GM23338 (cell line): ENCODE results near the gene PNPLA2. TPM values are rescaled to one million over a fixed set of nuclear protein-coding genes. Genes with fewer than 3 reads are reported as not detected.

ENCODE experiments used
- ATAC-seq: fragments of 200-7000 bp; cut with Tn5 transposase; 3 replicates; pipeline ENCODE4 v1.9.1; 2020
- DNase-seq: peaks from one replicate; pipeline ENCODE4 v3.0.0-alpha.2; 2015; ENCODE audit warnings: low spot score
- H2AFZ ChIP-seq: fragments of 200-600 bp; sonication (generic); 2 replicates; pipeline ENCODE4 v1.8.0; 2016; ENCODE audit warnings: antibody characterized with exemption, mild to moderate bottlenecking, moderate library complexity
- H3F3A ChIP-seq: fragments of 200-600 bp; sonication (generic); replicated peaks from 2 replicates; pipeline ENCODE4 v1.8.0; 2017; ENCODE audit warnings: antibody characterized with exemption, mixed run types, low read depth
- H3K27ac ChIP-seq: fragments of 200-600 bp; sonication (generic); 2 replicates; pipeline ENCODE4 v1.6.1; 2016; ENCODE audit warnings: low read depth
- H3K27me3 ChIP-seq: fragments of 200-600 bp; sonication (generic); 2 replicates; pipeline ENCODE4 v1.8.0; 2016; ENCODE audit warnings: mild to moderate bottlenecking, mixed run types, moderate library complexity; ENCODE audit not compliant: insufficient read depth
- H3K36me3 ChIP-seq: fragments of 200-600 bp; sonication (generic); 2 replicates; pipeline ENCODE4 v1.8.0; 2016; ENCODE audit warnings: mild to moderate bottlenecking; ENCODE audit not compliant: insufficient read depth
- H3K4me1 ChIP-seq: fragments of 200-600 bp; sonication (generic); 2 replicates; pipeline ENCODE4 v1.8.0; 2016; ENCODE audit warnings: mild to moderate bottlenecking, moderate library complexity; ENCODE audit not compliant: insufficient read depth
- H3K4me2 ChIP-seq: fragments of 200-600 bp; sonication (generic); 2 replicates; pipeline ENCODE4 v1.7.1; 2017; ENCODE audit warnings: mixed run types
- H3K4me3 ChIP-seq: fragments of 200-600 bp; sonication (generic); 2 replicates; pipeline ENCODE4 v1.6.1; 2016; ENCODE audit warnings: mixed run types
- H3K79me2 ChIP-seq: fragments of 200-600 bp; sonication (generic); replicated peaks from 2 replicates; pipeline ENCODE4 v1.8.0; 2017; ENCODE audit warnings: mild to moderate bottlenecking; ENCODE audit not compliant: insufficient read depth
- H3K9me2 ChIP-seq: fragments of 200-600 bp; sonication (generic); 2 replicates; pipeline ENCODE4 v1.8.0; 2017; ENCODE audit not compliant: insufficient read depth
- H4K20me1 ChIP-seq: fragments of 200-600 bp; sonication (generic); replicated peaks from 2 replicates; pipeline ENCODE4 v1.8.0; 2017; ENCODE audit warnings: mild to moderate bottlenecking; ENCODE audit not compliant: insufficient read depth
- H3K27ac Mint-ChIP-seq: 2 replicates; pipeline ENCODE4 v1.8.0; 2020; ENCODE audit warnings: inconsistent platforms, mild to moderate bottlenecking, moderate library complexity, mixed read lengths
- H3K27me3 Mint-ChIP-seq: 3 replicates; pipeline ENCODE4 v1.8.0; 2022; ENCODE audit warnings: low read depth, mild to moderate bottlenecking, moderate library complexity, mixed read lengths, inconsistent platforms; ENCODE audit not compliant: insufficient read depth, poor library complexity
- H3K36me3 Mint-ChIP-seq: 3 replicates; pipeline ENCODE4 v1.8.0; 2021; ENCODE audit warnings: low read depth, mild to moderate bottlenecking, inconsistent platforms, moderate library complexity, mixed read lengths
- H3K4me1 Mint-ChIP-seq: 3 replicates; pipeline ENCODE4 v1.8.0; 2020; ENCODE audit warnings: mild to moderate bottlenecking, inconsistent platforms, mixed read lengths
- H3K4me3 Mint-ChIP-seq: 3 replicates; pipeline ENCODE4 v1.8.0; 2021; ENCODE audit warnings: moderate library complexity, mild to moderate bottlenecking, inconsistent platforms, mixed read lengths
- H3K9me3 Mint-ChIP-seq: 3 replicates; pipeline ENCODE4 v1.8.0; 2020; ENCODE audit warnings: moderate library complexity, mild to moderate bottlenecking, inconsistent platforms, mixed read lengths
- CREB1 ChIP-seq: fragments of 250-450 bp; sonication (Bioruptor Pico); IDR thresholded peaks from 2 replicates; pipeline ENCODE4 v1.5.0; 2020; ENCODE audit warnings: low read depth, mild to moderate bottlenecking, moderate library complexity
- EZH2 ChIP-seq: fragments of 200-600 bp; sonication (generic); IDR thresholded peaks from one replicate; pipeline ENCODE4 v1.8.0; 2017; ENCODE audit warnings: antibody characterized with exemption, mild to moderate bottlenecking, low read depth; ENCODE audit not compliant: unreplicated experiment
- EZH2phosphoT487 ChIP-seq: fragments of 200-600 bp; sonication (generic); IDR thresholded peaks from one replicate; pipeline ENCODE4 v1.8.1; 2018; ENCODE audit warnings: antibody characterized with exemption; ENCODE audit not compliant: unreplicated experiment
- JUNB ChIP-seq: IDR thresholded peaks from one replicate; pipeline ENCODE4 v1.6.1; 2016; ENCODE audit warnings: antibody characterized with exemption; ENCODE audit not compliant: unreplicated experiment
- NANOG ChIP-seq: IDR thresholded peaks from 2 replicates; pipeline ENCODE4 v1.6.1; 2016; ENCODE audit warnings: antibody characterized with exemption, borderline replicate concordance
- POLR2AphosphoS5 ChIP-seq: IDR thresholded peaks from 2 replicates; pipeline ENCODE4 v1.6.1; 2016; ENCODE audit warnings: antibody characterized with exemption, low read depth
- REST ChIP-seq: IDR thresholded peaks from one replicate; pipeline ENCODE4 v1.6.1; 2018; ENCODE audit warnings: antibody characterized with exemption; ENCODE audit not compliant: unreplicated experiment
- STAT1 ChIP-seq: IDR thresholded peaks from one replicate; pipeline ENCODE4 v1.6.1; 2016; ENCODE audit warnings: antibody characterized with exemption; ENCODE audit not compliant: unreplicated experiment
- ZNF114 ChIP-seq: fragments of 250-450 bp; sonication (Bioruptor Pico); IDR thresholded peaks from 2 replicates; pipeline ENCODE4 v1.5.0; 2020; ENCODE audit warnings: mild to moderate bottlenecking, moderate library complexity
- ZNF331 ChIP-seq: fragments of 250-450 bp; sonication (Bioruptor Pico); IDR thresholded peaks from 2 replicates; pipeline ENCODE4 v1.5.0; 2020; ENCODE audit warnings: low read depth, mild to moderate bottlenecking, moderate library complexity
- ZNF462 ChIP-seq: fragments of 250-450 bp; sonication (Bioruptor Pico); IDR thresholded peaks from 2 replicates; pipeline ENCODE4 v1.5.0; 2020; ENCODE audit warnings: mild to moderate bottlenecking, moderate library complexity
- polyA plus RNA-seq: library from polyadenylated mRNA; unstranded; fragments of >200 nt; fragmentation: Nextera tagmentation; extraction: Ambion mirVana; gene quantifications from 2 replicates; pipeline ENCODE4 v1.2.1, GENCODE V29; 2016
- total RNA-seq: library from RNA; depleted of rRNA; stranded (reverse); fragments of >200 nt; shearing (Covaris generic); gene quantifications from 2 replicates; pipeline ENCODE4 v1.2.3, GENCODE V29; 2014
- TF ChIP-seq, protein P1 (sequence below): IDR thresholded peaks from 2 replicates; pipeline ENCODE4 v1.6.1; 2016; ENCODE audit warnings: antibody characterized with exemption
- TF ChIP-seq, protein P2 (sequence below), 2 experiments: fragments of 200-600 bp in 1 of 2; sonication (generic) in 1 of 2; conservative IDR thresholded peaks; 2 replicates each; pipeline versions ENCODE4 v1.5.1 to v1.6.1; 2016 to 2017; ENCODE audit warnings: antibody characterized with exemption in 2 of 2, low read depth in 2 of 2, mild to moderate bottlenecking in 2 of 2, moderate library complexity in 1 of 2

The PNPLA2 gene
- total and polyA plus RNA-seq, 2 experiments from 2014 or later = 31.1 to 45.6 TPM

DNA sequence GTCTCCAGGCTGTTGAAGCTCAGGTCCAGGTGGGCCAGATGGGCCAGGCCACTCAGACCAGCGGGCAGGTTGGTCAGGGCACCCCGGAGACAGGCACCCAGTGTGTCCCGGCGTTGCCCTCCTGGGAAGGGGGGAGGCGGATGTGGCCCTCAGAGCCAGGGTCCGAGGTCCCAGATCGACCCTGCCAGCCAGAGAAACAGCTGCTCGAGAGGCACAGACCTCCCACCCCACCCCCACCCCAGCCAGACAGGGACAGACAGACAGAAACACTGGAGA is 15.3 kb upstream of the PNPLA2 start:
- H3K4me2 ChIP-seq = no peak overlapping the region
- Mint-ChIP-seq H3K36me3 (peaks cover 2% of the 10 kb centered on the region; the same call in 1 of the 3 replicates), H3K27ac (no peak overlapping the region), H3K4me3 (peak overlapping the region; percentile 76; the same call in 1 of the 3 replicates), H3K27me3 (peaks cover 16% of the 10 kb centered on the region), H3K4me1 (peaks cover 7% of the 10 kb centered on the region; the same call in 2 of the 3 replicates), H3K9me3 (no peaks in the 10 kb centered on the region)
- no peaks in the 10 kb centered on the region for H3K27me3 ChIP-seq
- H3K4me1 ChIP-seq = peaks cover 7% of the 10 kb centered on the region; the same call in 1 of the 2 replicates
- no peak overlapping the region for H3K27ac ChIP-seq
- H3K4me3 ChIP-seq = no peak overlapping the region; the same call in 1 of the 2 replicates
- peaks cover 11% of the 10 kb centered on the region for H3K79me2 ChIP-seq
- ATAC-seq = no peak
- H4K20me1 ChIP-seq = no peaks in the 10 kb centered on the region
- H3K9me2 ChIP-seq = no peaks in the 10 kb centered on the region
- DNase-seq = no peak
- H3K36me3 ChIP-seq = no peaks in the 10 kb centered on the region
- peaks cover 24% of the 10 kb centered on the region; the same call in 1 of the 2 replicates for H3F3A ChIP-seq
- no peak overlapping the region for H2AFZ ChIP-seq
- no peak for TF ChIP-seq EZH2phosphoT487
- TF ChIP-seq, protein P1, sequence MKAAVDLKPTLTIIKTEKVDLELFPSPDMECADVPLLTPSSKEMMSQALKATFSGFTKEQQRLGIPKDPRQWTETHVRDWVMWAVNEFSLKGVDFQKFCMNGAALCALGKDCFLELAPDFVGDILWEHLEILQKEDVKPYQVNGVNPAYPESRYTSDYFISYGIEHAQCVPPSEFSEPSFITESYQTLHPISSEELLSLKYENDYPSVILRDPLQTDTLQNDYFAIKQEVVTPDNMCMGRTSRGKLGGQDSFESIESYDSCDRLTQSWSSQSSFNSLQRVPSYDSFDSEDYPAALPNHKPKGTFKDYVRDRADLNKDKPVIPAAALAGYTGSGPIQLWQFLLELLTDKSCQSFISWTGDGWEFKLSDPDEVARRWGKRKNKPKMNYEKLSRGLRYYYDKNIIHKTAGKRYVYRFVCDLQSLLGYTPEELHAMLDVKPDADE = no peak
- TF ChIP-seq ZNF331 (CRISPR knock-in tag) = no peak
- TF ChIP-seq ZNF462 = no peak
- TF ChIP-seq STAT1 = no peak
- TF ChIP-seq NANOG = no peak
- TF ChIP-seq, protein P2, sequence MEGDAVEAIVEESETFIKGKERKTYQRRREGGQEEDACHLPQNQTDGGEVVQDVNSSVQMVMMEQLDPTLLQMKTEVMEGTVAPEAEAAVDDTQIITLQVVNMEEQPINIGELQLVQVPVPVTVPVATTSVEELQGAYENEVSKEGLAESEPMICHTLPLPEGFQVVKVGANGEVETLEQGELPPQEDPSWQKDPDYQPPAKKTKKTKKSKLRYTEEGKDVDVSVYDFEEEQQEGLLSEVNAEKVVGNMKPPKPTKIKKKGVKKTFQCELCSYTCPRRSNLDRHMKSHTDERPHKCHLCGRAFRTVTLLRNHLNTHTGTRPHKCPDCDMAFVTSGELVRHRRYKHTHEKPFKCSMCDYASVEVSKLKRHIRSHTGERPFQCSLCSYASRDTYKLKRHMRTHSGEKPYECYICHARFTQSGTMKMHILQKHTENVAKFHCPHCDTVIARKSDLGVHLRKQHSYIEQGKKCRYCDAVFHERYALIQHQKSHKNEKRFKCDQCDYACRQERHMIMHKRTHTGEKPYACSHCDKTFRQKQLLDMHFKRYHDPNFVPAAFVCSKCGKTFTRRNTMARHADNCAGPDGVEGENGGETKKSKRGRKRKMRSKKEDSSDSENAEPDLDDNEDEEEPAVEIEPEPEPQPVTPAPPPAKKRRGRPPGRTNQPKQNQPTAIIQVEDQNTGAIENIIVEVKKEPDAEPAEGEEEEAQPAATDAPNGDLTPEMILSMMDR (conservative IDR thresholded peaks at IDR 0.05; ENCODE audit: low read depth in 2 of 2) = no peak
- TF ChIP-seq CREB1 = no peak
- no peak for TF ChIP-seq POLR2AphosphoS5
- TF ChIP-seq REST = no peak
- no peak for TF ChIP-seq JUNB
- TF ChIP-seq EZH2 = no peak
- TF ChIP-seq ZNF114 = no peak
